IMR-90 (cell line): ENCODE data around the gene DHX38. TPM values are rescaled to one million over a fixed set of nuclear protein-coding genes. Genes with fewer than 3 reads are reported as not detected.

Experiments used
- ATAC-seq: fragments of 200-7000 bp; cut with Tn5 transposase; 2 replicates; pipeline ENCODE4 v1.9.1; 2020; ENCODE audit warnings: low read depth, mild to moderate bottlenecking, moderate library complexity
- BruUV-seq: library from RNA; stranded (reverse); fragments of 400-500 nt; replicated peaks from 2 replicates; lab custom pipeline; 2021; lab: Mats Ljungman, UMichigan
- CTCF ChIA-PET: fragments of 300-600 bp; formaldehyde crosslinking; extraction: SDS; loops from one replicate; lab custom pipeline; 2021; ENCODE audit warnings: antibody characterized with exemption; lab: Yijun Ruan, JAX
- POLR2A ChIA-PET: fragments of 300-600 bp; sonication (Branson Sonifier 250); formaldehyde crosslinking; loops from one replicate; lab custom pipeline; 2022; ENCODE audit warnings: antibody characterized with exemption; ENCODE audit not compliant: unreplicated experiment; lab: Charles Lee
- DNase-seq: peaks from one replicate; pipeline ENCODE4 v3.0.0; 2013
- H2AFZ ChIP-seq: replicated peaks from 2 replicates; pipeline ENCODE3; 2013; ENCODE audit warnings: low read length, mild to moderate bottlenecking; ENCODE audit not compliant: poor library complexity
- H2AK5ac ChIP-seq: 2 replicates; pipeline ENCODE4 v1.6.1; 2013; ENCODE audit warnings: low read depth, low read length, inconsistent platforms
- H2AK9ac ChIP-seq: replicated peaks from 2 replicates; pipeline ENCODE3; 2013; ENCODE audit warnings: mild to moderate bottlenecking, low read depth, low read length, moderate library complexity; ENCODE audit not compliant: poor library complexity
- H2BK120ac ChIP-seq: 2 replicates; pipeline ENCODE4 v1.6.1; 2013; ENCODE audit warnings: low read depth, low read length, inconsistent platforms
- H2BK15ac ChIP-seq: 3 replicates; pipeline ENCODE4 v1.6.1; 2013; ENCODE audit warnings: low read depth, low read length, inconsistent platforms
- H2BK20ac ChIP-seq: 2 replicates; pipeline ENCODE4 v1.6.1; 2013; ENCODE audit warnings: low read depth, mild to moderate bottlenecking, inconsistent platforms, low read length, moderate library complexity
- H2BK5ac ChIP-seq: 2 replicates; pipeline ENCODE4 v1.6.1; 2013; ENCODE audit warnings: mild to moderate bottlenecking, low read depth, low read length, inconsistent platforms; ENCODE audit not compliant: poor library complexity, severe bottlenecking
- H3K14ac ChIP-seq: replicated peaks from 2 replicates; pipeline ENCODE4 v1.6.1; 2013; ENCODE audit warnings: low read depth, low read length, inconsistent platforms
- H3K18ac ChIP-seq: 2 replicates; pipeline ENCODE4 v1.6.1; 2013; ENCODE audit warnings: low read depth, low read length, control low read depth
- H3K23ac ChIP-seq: 2 replicates; pipeline ENCODE4 v1.6.1; 2013; ENCODE audit warnings: low read depth, low read length, inconsistent platforms
- H3K27ac ChIP-seq: 2 replicates; pipeline ENCODE4 v1.5.1; 2013; ENCODE audit warnings: mild to moderate bottlenecking, control low read depth, low read length; ENCODE audit not compliant: insufficient read depth
- H3K27me3 ChIP-seq: 2 replicates; pipeline ENCODE4 v1.6.1; 2013; ENCODE audit warnings: low read length; ENCODE audit not compliant: control insufficient read depth, insufficient read depth
- H3K36me3 ChIP-seq: 2 replicates; pipeline ENCODE4 v1.6.1; 2013; ENCODE audit warnings: low read length, mixed read lengths; ENCODE audit not compliant: control insufficient read depth, insufficient read depth
- H3K4ac ChIP-seq: 2 replicates; pipeline ENCODE4 v1.6.1; 2013; ENCODE audit warnings: low read depth, low read length, inconsistent platforms
- H3K4me1 ChIP-seq: 2 replicates; pipeline ENCODE4 v1.6.1; 2013; ENCODE audit warnings: low read length, mixed read lengths; ENCODE audit not compliant: control insufficient read depth, insufficient read depth
- H3K4me2 ChIP-seq: 2 replicates; pipeline ENCODE4 v1.6.1; 2013; ENCODE audit warnings: low read depth, mild to moderate bottlenecking, control low read depth, low read length, moderate library complexity
- H3K4me3 ChIP-seq: 2 replicates; pipeline ENCODE4 v1.5.1; 2013; ENCODE audit warnings: low read depth, mild to moderate bottlenecking, control low read depth, low read length, moderate library complexity; ENCODE audit not compliant: insufficient read depth
- H3K56ac ChIP-seq: 2 replicates; pipeline ENCODE4 v1.6.1; 2013; ENCODE audit warnings: low read length, inconsistent platforms; ENCODE audit not compliant: insufficient read depth; ENCODE audit errors: extremely low read depth
- H3K79me1 ChIP-seq, 2 experiments: 2 replicates each; pipeline ENCODE4 v1.6.1; 2013; ENCODE audit warnings: low read length in 2 of 2, inconsistent platforms in 1 of 2, low read depth in 1 of 2
- H3K9ac ChIP-seq: 2 replicates; pipeline ENCODE4 v1.6.1; 2013; ENCODE audit warnings: low read depth, low read length, control low read depth
- H3K9me1 ChIP-seq: 2 replicates; pipeline ENCODE4 v1.6.1; 2013; ENCODE audit warnings: low read length, inconsistent platforms; ENCODE audit not compliant: insufficient read depth
- H3K9me3 ChIP-seq: 2 replicates; pipeline ENCODE4 v1.6.1; 2013; ENCODE audit warnings: low read length; ENCODE audit not compliant: control insufficient read depth, insufficient read depth
- H4K20me1 ChIP-seq: 2 replicates; pipeline ENCODE4 v1.6.1; 2013; ENCODE audit warnings: low read length, inconsistent platforms; ENCODE audit not compliant: insufficient read depth
- H4K5ac ChIP-seq: 2 replicates; pipeline ENCODE4 v1.6.1; 2013; ENCODE audit warnings: mild to moderate bottlenecking, low read depth, low read length, control low read depth
- H4K8ac ChIP-seq, 2 experiments: 2 replicates each; pipeline ENCODE4 v1.6.1; 2013; ENCODE audit warnings: low read depth in 2 of 2, low read length in 2 of 2, control low read depth in 1 of 2, inconsistent platforms in 1 of 2
- H4K91ac ChIP-seq: 2 replicates; pipeline ENCODE4 v1.6.1; 2013; ENCODE audit warnings: low read depth, low read length, inconsistent platforms; ENCODE audit not compliant: insufficient read depth
- BHLHE40 ChIP-seq: fragments of 150-350 bp; IDR thresholded peaks from 2 replicates; pipeline ENCODE4 v1.6.1; 2016; ENCODE audit warnings: mild to moderate bottlenecking, low read depth, low read length
- CEBPB ChIP-seq: IDR thresholded peaks from 2 replicates; pipeline ENCODE4 v1.6.1; 2012; ENCODE audit warnings: low read depth, low read length, improper control_type of control experiment
- ELK1 ChIP-seq: fragments of 150-350 bp; IDR thresholded peaks from 2 replicates; pipeline ENCODE4 v1.6.1; 2016; ENCODE audit warnings: low read depth, mild to moderate bottlenecking, low read length, moderate library complexity, borderline replicate concordance
- FOS ChIP-seq: fragments of 150-350 bp; IDR thresholded peaks from 2 replicates; pipeline ENCODE4 v1.6.1; 2016; ENCODE audit warnings: low read depth, low read length
- RCOR1 ChIP-seq: IDR thresholded peaks from 2 replicates; pipeline ENCODE4 v1.6.1; 2012; ENCODE audit warnings: mild to moderate bottlenecking, low read length, improper control_type of control experiment; ENCODE audit not compliant: insufficient replicate concordance
- SMC3 ChIP-seq: fragments of 150-350 bp; IDR thresholded peaks from 2 replicates; pipeline ENCODE4 v1.6.1; 2016; ENCODE audit warnings: low read depth, mild to moderate bottlenecking, antibody characterized with exemption, low read length, moderate library complexity
- WGBS, 2 experiments: methylation state at CpG; one replicate each; pipeline versions ENCODE4 v1.1.5 to v1.1.7; 2013; ENCODE audit warnings: missing lambda C conversion rate in 2 of 2; ENCODE audit not compliant: insufficient read length in 1 of 2; ENCODE audit errors: extremely low coverage in 2 of 2; 5-methylcytosine and 5-hydroxymethylcytosine counted together
- dilution Hi-C: fragments of 300-500 bp; cut with HindIII; formaldehyde crosslinking; loops from one replicate; pipeline ENCODE4 v1.14.3; 2018; ENCODE audit warnings: low sequenced_read_pairs; ENCODE audit not compliant: unreplicated experiment
- in situ Hi-C: fragments of 300-500 bp; cut with MboI; formaldehyde crosslinking; loops from 3 replicates; pipeline ENCODE4 v1.14.3; 2019; ENCODE audit warnings: low sequenced_read_pairs, inconsistent platforms, mixed read lengths
- intact Hi-C: fragments of 100-400 bp; cut with micrococcal nuclease; formaldehyde crosslinking; loops from 2 replicates; pipeline ENCODE4 v1.10.0; 2022
- polyA plus RNA-seq, 3 experiments: library from polyadenylated mRNA; depleted of rRNA; stranded (reverse); fragments of >200 nt; gene quantifications; 2 replicates each; pipeline ENCODE4 v1.2.3, GENCODE V29; 2012; ENCODE audit warnings: low replicate concordance in 1 of 3
- total RNA-seq: library from RNA; depleted of rRNA; stranded (reverse); fragments of >200 nt; gene quantifications from 2 replicates; pipeline ENCODE4 v1.2.3, GENCODE V29; 2012

The DHX38 gene
- total and polyA plus RNA-seq, 2 of the 4 experiments (the other 2 are of a cell fraction): 45.4 to 49.6 TPM

DNA sequence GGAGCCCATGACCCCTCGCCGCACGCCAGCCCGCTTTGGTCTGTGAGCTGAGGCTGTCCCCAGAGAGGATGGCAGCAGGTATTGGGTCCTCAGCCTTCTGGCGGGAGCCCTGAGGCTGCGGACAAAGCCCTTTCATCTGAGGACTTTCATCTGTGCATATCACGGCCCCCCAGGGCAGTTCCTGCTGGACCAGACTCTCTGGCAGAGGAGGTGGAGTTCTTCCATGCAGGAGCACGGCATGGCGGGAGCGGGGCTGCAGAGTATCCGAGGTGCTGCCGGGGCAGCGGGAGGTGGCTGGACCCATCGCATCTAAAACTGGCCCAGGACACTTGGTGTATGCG lies 18.8 kb downstream of the DHX38 start:
- H2AFZ ChIP-seq: no peak overlapping the region
- ATAC-seq: no peak
- H3K14ac ChIP-seq: no peak overlapping the region
- H3K27ac ChIP-seq: no peak overlapping the region
- no peak overlapping the region for H4K8ac ChIP-seq
- H3K56ac ChIP-seq: no peak overlapping the region
- intact Hi-C loops: no loop called here
- no peaks in the 10 kb centered on the region for H3K79me1 ChIP-seq
- H3K4me2 ChIP-seq: no peak overlapping the region
- H4K5ac ChIP-seq: no peak overlapping the region
- no peak overlapping the region for H3K23ac ChIP-seq
- H2BK5ac ChIP-seq: no peak overlapping the region
- ChIA-PET CTCF (no interaction called here), POLR2A (no interaction called here)
- H3K9me3 ChIP-seq: no peaks in the 10 kb centered on the region
- no peak for DNase-seq
- H3K18ac ChIP-seq: no peak overlapping the region
- H2AK9ac ChIP-seq: no peak overlapping the region
- dilution Hi-C loops: no loop called here
- WGBS, 2 experiments: 97% methylated on average over 6 of the region's 15 CpGs; no CpG with 5 or more reads in 1 of the 2 experiments
- no peaks in the 10 kb centered on the region for H4K20me1 ChIP-seq
- H2AK5ac ChIP-seq: no peak overlapping the region
- H3K9me1 ChIP-seq: no peaks in the 10 kb centered on the region; the same call in 1 of the 2 replicates
- H3K4ac ChIP-seq: no peak overlapping the region
- in situ Hi-C loops: no loop called here
- no peak overlapping the region for H3K9ac ChIP-seq
- no peak overlapping the region for H2BK120ac ChIP-seq
- H3K27me3 ChIP-seq: no peaks in the 10 kb centered on the region
- H4K91ac ChIP-seq: no peak overlapping the region
- no peak overlapping the region for H2BK15ac ChIP-seq
- H3K4me1 ChIP-seq: no peaks in the 10 kb centered on the region
- H3K4me3 ChIP-seq: no peak overlapping the region
- BruUV-seq: no TSS peak
- peaks cover 50% of the 10 kb centered on the region for H3K36me3 ChIP-seq
- H2BK20ac ChIP-seq: no peak overlapping the region
- TF ChIP-seq CEBPB (no peak), SMC3 (no peak), BHLHE40 (no peak), FOS (no peak), RCOR1 (no peak), ELK1 (no peak)
